CD4-positive, CD25-positive, alpha-beta regulatory T cell (primary cell): ENCODE results near the gene CASP10. TPM values are rescaled to one million over a fixed set of nuclear protein-coding genes. Genes with fewer than 3 reads are reported as not detected.

Source experiments
- ATAC-seq, 2 donors: fragments of 150-1000 bp; cut with Tn5 transposase; one replicate each; pipeline ENCODE4 v1.10.0; 2021; ENCODE audit warnings: low read depth in 2 of 2, moderate number of reproducible peaks in 2 of 2, moderate library complexity in 1 of 2
- DNase-seq, 3 donors: peaks; one replicate each; pipeline versions ENCODE4 v3.0.0 to v3.0.0-alpha.2; 2012 to 2022; ENCODE audit warnings: mixed read lengths in 1 of 3
- H3K27ac ChIP-seq: one replicate; pipeline ENCODE4 v1.7.0; 2013; ENCODE audit warnings: mild to moderate bottlenecking, low read length; ENCODE audit not compliant: insufficient read depth, poor library complexity, severe bottlenecking
- H3K27me3 ChIP-seq: one replicate; pipeline ENCODE4 v1.7.0; 2013; ENCODE audit warnings: low read length; ENCODE audit not compliant: control insufficient read depth, insufficient read depth
- H3K36me3 ChIP-seq: one replicate; pipeline ENCODE4 v1.7.0; 2013; ENCODE audit warnings: mild to moderate bottlenecking, low read length, moderate library complexity; ENCODE audit not compliant: control insufficient read depth, insufficient read depth
- H3K4me1 ChIP-seq: 2 replicates; pipeline ENCODE4 v1.7.0; 2013; ENCODE audit warnings: mild to moderate bottlenecking, low read length; ENCODE audit not compliant: insufficient read depth, control insufficient read depth, poor library complexity, severe bottlenecking
- H3K4me3 ChIP-seq: one replicate; pipeline ENCODE4 v1.7.0; 2013; ENCODE audit warnings: low read depth, mild to moderate bottlenecking, low read length, moderate library complexity
- H3K9me3 ChIP-seq, 2 experiments: 1 replicate in 1 of 2; 2 replicates in 1 of 2; pipeline ENCODE4 v1.7.0; 2013; ENCODE audit warnings: low read length in 2 of 2, mild to moderate bottlenecking in 1 of 2, moderate library complexity in 1 of 2; ENCODE audit not compliant: control insufficient read depth in 2 of 2
- H3K27ac Mint-ChIP-seq, 3 donors: one replicate each; pipeline ENCODE4 v1.8.0; 2020 to 2022; ENCODE audit warnings: mild to moderate bottlenecking in 3 of 3, mixed read lengths in 3 of 3, moderate library complexity in 2 of 3
- H3K27me3 Mint-ChIP-seq: one replicate; pipeline ENCODE4 v1.8.0; 2022; ENCODE audit warnings: mild to moderate bottlenecking, mixed read lengths
- H3K36me3 Mint-ChIP-seq: one replicate; pipeline ENCODE4 v1.8.0; 2020; ENCODE audit warnings: mixed read lengths
- H3K4me1 Mint-ChIP-seq, 4 donors: one replicate each; pipeline ENCODE4 v1.8.0; 2020 to 2022; ENCODE audit warnings: mixed read lengths in 4 of 4, mild to moderate bottlenecking in 1 of 4
- H3K4me3 Mint-ChIP-seq, 4 donors: one replicate each; pipeline ENCODE4 v1.8.0; 2020 to 2022; ENCODE audit warnings: mild to moderate bottlenecking in 4 of 4, mixed read lengths in 4 of 4, moderate library complexity in 3 of 4
- H3K9me3 Mint-ChIP-seq, 7 donors: one replicate each; pipeline ENCODE4 v1.8.0; 2020 to 2022; ENCODE audit warnings: mixed read lengths in 7 of 7, mild to moderate bottlenecking in 3 of 7, moderate library complexity in 2 of 7
- polyA plus RNA-seq, 4 donors: library from polyadenylated mRNA; unstranded; fragments of 300-500 nt; fragmentation: Illumina TruSeq; gene quantifications; one replicate each; pipeline ENCODE4 v1.2.3, GENCODE V29; 2021
- total RNA-seq: library from RNA; stranded (reverse); gene quantifications from one replicate; pipeline ENCODE4 v1.2.3, GENCODE V29; 2022

CASP10 gene
- total and polyA plus RNA-seq, 5 donors from 2014 or later: 4.4 to 15.1 (median 6.0) TPM

- Mint-ChIP-seq H3K36me3 (peaks cover 74% of the 10 kb centered on the region), H3K4me1 (peaks cover 22 to 68% (median 55%) of the 10 kb centered on the region in 4 donors), H3K27me3 (peaks cover 4% of the 10 kb centered on the region), H3K4me3 (no peak overlapping the region), H3K9me3 (peaks cover 0 to 3% (median 0%) of the 10 kb centered on the region in 7 donors), H3K27ac (peak overlapping the region in 2 of 3 donors; percentile 14 to 86)
- Histone ChIP-seq H3K4me1 (peaks cover 28% of the 10 kb centered on the region), H3K36me3 (peaks cover 96% of the 10 kb centered on the region), H3K27me3 (no peaks in the 10 kb centered on the region), H3K9me3 (no peaks in the 10 kb centered on the region), H3K4me3 (no peak overlapping the region), H3K27ac (peak overlapping the region; percentile 18)
- DNase-seq: no peak
- ATAC-seq: peak; percentile 29 to 33
Measured at GRCh38 chr2:201275990-201276389, 93.0 kb downstream of the CASP10 start.

DNA sequence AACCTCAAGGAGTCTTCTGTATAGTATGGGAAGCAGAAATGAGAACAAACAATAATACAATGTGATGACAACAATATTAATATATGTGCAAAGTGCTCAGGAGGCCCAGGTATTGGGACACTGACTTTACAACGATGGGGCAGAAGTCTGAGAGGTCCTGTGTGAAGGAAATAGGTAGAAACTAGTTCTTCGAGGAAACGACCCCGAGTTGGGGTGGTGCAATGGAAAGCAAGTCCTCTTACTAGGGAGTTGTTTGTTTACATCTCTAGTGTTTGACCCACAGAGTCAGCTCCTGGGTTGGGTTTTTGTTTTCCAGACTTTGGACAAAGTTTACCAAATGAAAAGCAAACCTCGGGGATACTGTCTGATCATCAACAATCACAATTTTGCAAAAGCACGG, 93.6 kb downstream of the CASP10 start:
- H3K4me1 Mint-ChIP-seq: peaks cover 22 to 62% (median 50%) of the 10 kb centered on the region in 4 donors

More for the DNA sequence above, 93.6 kb downstream of the CASP10 start:
- no peaks in the 10 kb centered on the region for H3K27me3 ChIP-seq
- peaks cover 0 to 3% (median 0%) of the 10 kb centered on the region in 7 donors for H3K9me3 Mint-ChIP-seq
- H3K27me3 Mint-ChIP-seq: peaks cover 4% of the 10 kb centered on the region
- DNase-seq: no peak
- peaks cover 95% of the 10 kb centered on the region for H3K36me3 ChIP-seq
- H3K27ac Mint-ChIP-seq: peak overlapping the region in 2 of 3 donors; percentile 14 to 86
- no peak overlapping the region for H3K4me3 ChIP-seq
- H3K27ac ChIP-seq: peak overlapping the region; percentile 18
- ATAC-seq: no peak
- H3K4me1 ChIP-seq: peaks cover 23% of the 10 kb centered on the region
- H3K4me3 Mint-ChIP-seq: no peak overlapping the region
- H3K36me3 Mint-ChIP-seq: peaks cover 68% of the 10 kb centered on the region
- no peaks in the 10 kb centered on the region for H3K9me3 ChIP-seq

Other genes starting within 250 kb of the CASP10 start
- gene ORC2, start 219.5 kb upstream of the CASP10 start, total RNA-seq: 32.7 TPM
- 10 to 100 TPM in 2 of 4 donors, 1 to 10 TPM in 2; 8.4 to 14.3 (median 11.9) TPM for gene ORC2, start 219.5 kb upstream of the CASP10 start, polyA plus RNA-seq
- 42.8 TPM for gene HYCC2, start 111.5 kb upstream of the CASP10 start, total RNA-seq
- 10 to 100 TPM; 17.2 to 26.2 (median 21.6) TPM for gene HYCC2, start 111.5 kb upstream of the CASP10 start, polyA plus RNA-seq
- gene NDUFB3, start 111.1 kb upstream of the CASP10 start, total RNA-seq: 26.2 TPM
- gene NDUFB3, start 111.1 kb upstream of the CASP10 start, polyA plus RNA-seq: 100 to 1,000 TPM; 288 to 370 (median 322) TPM
- gene CFLAR, start 67.0 kb upstream of the CASP10 start, total RNA-seq: 306 TPM
- gene CFLAR, start 67.0 kb upstream of the CASP10 start, polyA plus RNA-seq: 100 to 1,000 TPM; 118 to 159 (median 132) TPM
- 254 TPM for gene CASP8, start 77.4 kb downstream of the CASP10 start, total RNA-seq
- gene CASP8, start 77.4 kb downstream of the CASP10 start, polyA plus RNA-seq: 100 to 1,000 TPM in 1 of 4 donors, 10 to 100 TPM in 3; 63.8 to 112 (median 94.1) TPM
- gene FLACC1, start 174.2 kb downstream of the CASP10 start, total RNA-seq: 7.0 TPM
- 1 to 10 TPM in 2 of 4 donors, under 1 TPM in 2; 0.23 to 2.5 (median 1.0) TPM for gene FLACC1, start 174.2 kb downstream of the CASP10 start, polyA plus RNA-seq